ENCODE measurements around the gene ATG14.

Gene ATG14

GRCh38 chr14:55388160-55388559 lies 23.5 kb downstream of the ATG14 start:
- Histone ChIP-seq H3K4me3 (replicated peaks; ENCODE audit: insufficient read depth, low read length) (no peak overlapping the region), H3K27ac (replicated peaks) (no peak overlapping the region), H3K27me3 (ENCODE audit: insufficient read depth, poor library complexity, severe bottlenecking) (no peaks in the 10 kb centered on the region)
- no peak for TF ChIP-seq CTCF (IDR thresholded peaks at IDR 0.05; ENCODE audit: insufficient read depth, low read length)
- DNase-seq (ENCODE audit: low read depth in 1 of 2, low spot score in 1 of 2), result no peak

- Histone ChIP-seq H3K27me3 (ENCODE audit: insufficient read depth, poor library complexity, severe bottlenecking) (no peaks in the 10 kb centered on the region), H3K27ac (replicated peaks) (no peak overlapping the region), H3K4me3 (replicated peaks; ENCODE audit: insufficient read depth, low read length) (no peak overlapping the region)
- DNase-seq (ENCODE audit: low read depth in 1 of 2, low spot score in 1 of 2), result no peak
- TF ChIP-seq REST (IDR thresholded peaks at IDR 0.05; ENCODE audit: insufficient replicate concordance, low read depth) (no peak), CTCF (IDR thresholded peaks at IDR 0.05; ENCODE audit: insufficient read depth, low read length) (no peak), SPI1 (IDR thresholded peaks at IDR 0.05; ENCODE audit: borderline replicate concordance, low read depth) (no peak), POLR2AphosphoS5 (IDR thresholded peaks at IDR 0.05; ENCODE audit: low read depth) (no peak), GABPA (IDR thresholded peaks at IDR 0.05; ENCODE audit: low read depth) (no peak)
Observed at GRCh38 chr14:55387121-55387520, 24.5 kb downstream of the ATG14 start.

GRCh38 chr14:55386037-55386808 lies 25.4 kb downstream of the ATG14 start:
- no peak for DNase-seq (ENCODE audit: low read depth in 1 of 2, low spot score in 1 of 2)
- TF ChIP-seq CTCF (IDR thresholded peaks at IDR 0.05; ENCODE audit: insufficient read depth, low read length) (no peak), GABPA (IDR thresholded peaks at IDR 0.05; ENCODE audit: low read depth) (no peak), SPI1 (IDR thresholded peaks at IDR 0.05; ENCODE audit: borderline replicate concordance, low read depth) (no peak), REST (IDR thresholded peaks at IDR 0.05; ENCODE audit: insufficient replicate concordance, low read depth) (no peak), POLR2AphosphoS5 (IDR thresholded peaks at IDR 0.05; ENCODE audit: low read depth) (no peak)

GRCh38 chr14:55384536-55384935 lies 27.1 kb downstream of the ATG14 start:
- Histone ChIP-seq H3K27me3 (ENCODE audit: insufficient read depth, poor library complexity, severe bottlenecking) (no peaks in the 10 kb centered on the region), H3K27ac (replicated peaks) (no peak overlapping the region), H3K4me3 (replicated peaks; ENCODE audit: insufficient read depth, low read length) (no peak overlapping the region)
- TF ChIP-seq SPI1 (IDR thresholded peaks at IDR 0.05; ENCODE audit: borderline replicate concordance, low read depth) (no peak), GABPA (IDR thresholded peaks at IDR 0.05; ENCODE audit: low read depth) (no peak), REST (IDR thresholded peaks at IDR 0.05; ENCODE audit: insufficient replicate concordance, low read depth) (no peak), CTCF (IDR thresholded peaks at IDR 0.05; ENCODE audit: insufficient read depth, low read length) (no peak), POLR2AphosphoS5 (IDR thresholded peaks at IDR 0.05; ENCODE audit: low read depth) (no peak)
- DNase-seq (ENCODE audit: low read depth in 1 of 2, low spot score in 1 of 2), result no peak

More at GRCh38 chr14:55386037-55386808, 25.4 kb downstream of the ATG14 start:
- Histone ChIP-seq H3K27me3 (ENCODE audit: insufficient read depth, poor library complexity, severe bottlenecking) (no peaks in the 10 kb centered on the region), H3K4me3 (replicated peaks; ENCODE audit: insufficient read depth, low read length) (no peak overlapping the region), H3K27ac (replicated peaks) (no peak overlapping the region)

All from HL-60 (cell line).